CD4-positive, alpha-beta memory T cell (primary cell): ENCODE data around the gene KCNA2. TPM values are rescaled to one million over a fixed set of nuclear protein-coding genes. Genes with fewer than 3 reads are reported as not detected.

Experiments used
- CTCF ChIA-PET: fragments of 350-600 bp; sonication (Branson Sonifier 250); formaldehyde crosslinking; loops from one replicate; lab custom pipeline; 2021; ENCODE audit warnings: inconsistent platforms; ENCODE audit not compliant: partially characterized antibody; lab: Charles Lee
- POLR2A ChIA-PET: fragments of 350-600 bp; sonication (Branson Sonifier 250); formaldehyde crosslinking; loops from one replicate; lab custom pipeline; 2021; ENCODE audit not compliant: partially characterized antibody; lab: Charles Lee
- DNase-seq, 5 donors: peaks; one replicate each; pipeline versions ENCODE4 v3.0.0 to v3.0.0-alpha.2; 2020 to 2022; ENCODE audit warnings: mixed read lengths in 1 of 5
- H3K27ac ChIP-seq: one replicate; pipeline ENCODE4 v1.7.0; 2013; ENCODE audit warnings: low read depth, low read length
- H3K27me3 ChIP-seq: 2 replicates; pipeline ENCODE4 v1.7.0; 2013; ENCODE audit warnings: mild to moderate bottlenecking, low read length, moderate library complexity; ENCODE audit not compliant: insufficient read depth
- H3K36me3 ChIP-seq: 2 replicates; pipeline ENCODE4 v1.7.0; 2013; ENCODE audit warnings: mild to moderate bottlenecking, low read length, moderate library complexity; ENCODE audit not compliant: insufficient read depth
- H3K4me1 ChIP-seq: 2 replicates; pipeline ENCODE4 v1.7.0; 2013; ENCODE audit warnings: mild to moderate bottlenecking, low read length, moderate library complexity; ENCODE audit not compliant: insufficient read depth
- H3K4me3 ChIP-seq, 2 donors: one replicate each; pipeline ENCODE4 v1.7.0; 2013; ENCODE audit warnings: low read length in 2 of 2, mild to moderate bottlenecking in 1 of 2
- H3K9me3 ChIP-seq, 2 donors: one replicate each; pipeline ENCODE4 v1.7.0; 2013; ENCODE audit warnings: low read length in 2 of 2, control low read depth in 1 of 2; ENCODE audit not compliant: control insufficient read depth in 1 of 2
- H3K27ac Mint-ChIP-seq, 7 donors: one replicate each; pipeline ENCODE4 v1.8.0; 2020 to 2021; ENCODE audit warnings: mixed read lengths in 7 of 7, mild to moderate bottlenecking in 6 of 7, inconsistent platforms in 3 of 7, moderate library complexity in 3 of 7
- H3K27me3 Mint-ChIP-seq, 2 donors: one replicate each; pipeline ENCODE4 v1.8.0; 2020 to 2021; ENCODE audit warnings: mixed read lengths in 2 of 2
- H3K36me3 Mint-ChIP-seq, 2 donors: one replicate each; pipeline ENCODE4 v1.8.0; 2020 to 2021; ENCODE audit warnings: mixed read lengths in 2 of 2, inconsistent platforms in 1 of 2, mild to moderate bottlenecking in 1 of 2
- H3K4me1 Mint-ChIP-seq, 4 donors: one replicate each; pipeline ENCODE4 v1.8.0; 2020 to 2021; ENCODE audit warnings: mixed read lengths in 4 of 4, mild to moderate bottlenecking in 1 of 4
- H3K4me3 Mint-ChIP-seq, 8 donors: one replicate each; pipeline ENCODE4 v1.8.0; 2020 to 2021; ENCODE audit warnings: mixed read lengths in 8 of 8, mild to moderate bottlenecking in 7 of 8, moderate library complexity in 6 of 8, inconsistent platforms in 3 of 8
- H3K9me3 Mint-ChIP-seq, 8 donors: one replicate each; pipeline ENCODE4 v1.8.0; 2020 to 2021; ENCODE audit warnings: mixed read lengths in 8 of 8, mild to moderate bottlenecking in 5 of 8, inconsistent platforms in 3 of 8, moderate library complexity in 1 of 8
- intact Hi-C: fragments of 100-400 bp; cut with micrococcal nuclease; formaldehyde crosslinking; loops from one replicate; pipeline ENCODE4 v1.15.1; 2023
- polyA plus RNA-seq, 2 donors: library from polyadenylated mRNA; unstranded; fragments of 300-500 nt; fragmentation: Illumina TruSeq; gene quantifications; one replicate each; pipeline ENCODE4 v1.2.3, GENCODE V29; 2021
- total RNA-seq, 2 experiments: library from RNA; stranded (reverse); gene quantifications; one replicate each; pipeline ENCODE4 v1.2.3, GENCODE V29; 2021

Gene KCNA2
- total and polyA plus RNA-seq, 4 experiments from 2014 or later, result 0.26 to 2.2 (median 1.1) TPM

DNA sequence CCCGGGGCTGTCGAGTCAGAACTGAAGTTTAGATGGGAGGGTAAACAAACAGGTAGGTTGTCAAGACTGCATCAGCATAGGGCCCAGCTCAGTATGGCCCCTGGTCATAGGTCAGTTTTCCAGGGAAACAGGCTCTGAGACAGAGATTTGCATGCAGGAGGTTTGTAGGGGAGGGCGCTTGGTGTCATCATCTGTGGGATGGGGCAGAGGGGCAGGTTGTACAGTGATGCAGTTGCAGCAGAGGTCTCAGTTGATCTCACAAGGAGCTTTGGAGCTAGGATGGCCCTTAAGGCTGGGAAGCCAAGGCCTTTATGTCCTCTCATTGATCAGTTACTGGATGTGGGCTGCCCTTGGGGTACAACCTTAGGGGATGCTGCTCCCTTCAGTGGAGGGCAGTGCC is 48.7 kb downstream of the KCNA2 start:
- H3K27me3 ChIP-seq, result peaks cover 18% of the 10 kb centered on the region
- intact Hi-C loops, result no loop called here
- no peak overlapping the region for H3K4me3 Mint-ChIP-seq
- ChIA-PET CTCF (interaction anchor here (0.8 to 6.9 kb wide), 6 partner anchors 8 to 226 kb away, joined by 3 to 91 read pairs (median 20); no protein-coding TSS in a partner anchor), POLR2A (no interaction called here)
- H3K4me1 ChIP-seq, result peaks cover 3% of the 10 kb centered on the region
- no peaks in the 10 kb centered on the region for H3K36me3 Mint-ChIP-seq
- H3K4me3 ChIP-seq, result no peak overlapping the region
- peaks cover 2 to 9% (median 4%) of the 10 kb centered on the region in 4 donors for H3K4me1 Mint-ChIP-seq
- H3K36me3 ChIP-seq, result no peaks in the 10 kb centered on the region
- H3K27me3 Mint-ChIP-seq, result peaks cover 24 to 39% of the 10 kb centered on the region in 2 donors
- H3K27ac ChIP-seq, result no peak overlapping the region
- DNase-seq, result no peak
- H3K27ac Mint-ChIP-seq, result no peak overlapping the region
- H3K9me3 Mint-ChIP-seq, result no peaks in the 10 kb centered on the region
- H3K9me3 ChIP-seq, result no peaks in the 10 kb centered on the region

DNA sequence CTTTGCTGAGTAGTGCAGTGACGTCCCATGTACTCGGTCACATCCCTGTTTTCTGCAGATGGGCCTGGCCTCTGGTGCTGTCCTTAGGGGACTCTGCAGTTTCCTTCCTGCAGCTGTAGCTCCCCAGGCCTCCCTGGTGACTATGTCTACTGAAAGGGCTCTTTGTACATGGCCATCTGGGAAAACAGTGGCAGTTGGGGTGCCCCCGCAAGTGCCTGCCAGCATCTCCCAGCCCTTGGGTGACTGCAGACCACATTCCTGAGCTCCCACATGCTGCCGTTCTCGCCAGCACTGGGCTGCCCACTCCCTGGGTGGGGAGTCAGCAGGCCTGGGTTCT is 49.7 kb downstream of the KCNA2 start:
- H3K36me3 Mint-ChIP-seq, result no peaks in the 10 kb centered on the region
- Histone ChIP-seq H3K27ac (no peak overlapping the region), H3K36me3 (no peaks in the 10 kb centered on the region), H3K27me3 (peaks cover 18% of the 10 kb centered on the region), H3K4me1 (peaks cover 3% of the 10 kb centered on the region), H3K9me3 (no peaks in the 10 kb centered on the region), H3K4me3 (no peak overlapping the region)
- no peak overlapping the region for H3K4me3 Mint-ChIP-seq
- ChIA-PET POLR2A (no interaction called here), CTCF (interaction anchor here (1.1 to 6.9 kb wide), 14 partner anchors 12 to 227 kb away, joined by 3 to 91 read pairs (median 4); partner anchors contain the start of gene KCNA2)
- H3K9me3 Mint-ChIP-seq, result no peaks in the 10 kb centered on the region
- intact Hi-C loops, result no loop called here
- no peak overlapping the region for H3K27ac Mint-ChIP-seq
- H3K4me1 Mint-ChIP-seq, result peaks cover 2 to 9% (median 4%) of the 10 kb centered on the region in 4 donors
- peaks cover 28 to 41% of the 10 kb centered on the region in 2 donors for H3K27me3 Mint-ChIP-seq
- DNase-seq, result no peak

DNA sequence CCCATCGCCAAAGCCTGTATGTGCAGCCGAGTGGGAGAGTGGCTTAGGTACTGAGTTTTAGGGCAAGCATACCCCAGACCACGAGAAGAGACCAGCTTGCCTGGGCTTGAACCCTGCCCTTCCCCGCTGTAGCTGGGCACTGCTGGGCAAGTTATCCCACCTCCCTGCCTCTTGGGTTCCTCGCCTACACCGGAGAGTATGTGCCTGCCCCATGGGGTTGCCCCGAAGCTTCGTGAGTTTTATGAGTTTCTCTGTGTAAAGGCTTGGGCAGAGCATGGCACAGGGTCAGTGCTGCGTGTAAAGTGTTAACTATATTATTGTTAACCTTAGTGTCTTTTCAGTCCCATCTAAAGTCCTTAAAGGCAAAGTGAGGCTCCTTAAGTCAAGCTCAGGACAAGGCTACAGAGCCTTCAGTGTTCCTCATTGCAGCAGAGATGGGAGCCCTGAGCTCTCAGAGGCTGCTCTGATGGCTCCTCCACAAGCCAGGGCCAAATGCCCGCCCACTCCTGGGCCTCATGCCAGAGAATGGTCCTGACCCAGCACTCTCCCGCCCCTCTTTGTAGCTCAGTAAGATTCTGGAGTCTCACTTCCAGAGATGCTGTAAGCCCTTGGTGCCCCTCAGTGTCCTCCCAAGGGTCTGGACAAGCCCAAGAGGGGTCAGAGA is 50.2 kb downstream of the KCNA2 start:
- Mint-ChIP-seq H3K27ac (no peak overlapping the region), H3K4me3 (peak overlapping the region in 4 of 8 donors; percentile 3 to 50 (median 29)), H3K4me1 (peaks cover 2 to 9% (median 4%) of the 10 kb centered on the region in 4 donors), H3K36me3 (no peaks in the 10 kb centered on the region), H3K27me3 (peaks cover 30 to 43% of the 10 kb centered on the region in 2 donors), H3K9me3 (no peaks in the 10 kb centered on the region)
- Histone ChIP-seq H3K9me3 (no peaks in the 10 kb centered on the region), H3K4me3 (no peak overlapping the region), H3K36me3 (no peaks in the 10 kb centered on the region), H3K27me3 (peaks cover 18% of the 10 kb centered on the region), H3K4me1 (peaks cover 3% of the 10 kb centered on the region), H3K27ac (no peak overlapping the region)
- CTCF ChIA-PET, result interaction anchor here (0.6 to 6.9 kb wide), 27 partner anchors 13 to 437 kb away, joined by 3 to 91 read pairs (median 4); partner anchors contain the start of gene KCNA2
- no peak for DNase-seq
- POLR2A ChIA-PET, result interaction anchor here (1.0 kb wide), 1 partner anchor 9 kb away, joined by 3 read pairs; no protein-coding TSS in a partner anchor
- intact Hi-C loops, result loop anchor here (1.0 kb wide), 4 partner anchors 32 to 227 kb away; no protein-coding TSS in a partner anchor

DNA sequence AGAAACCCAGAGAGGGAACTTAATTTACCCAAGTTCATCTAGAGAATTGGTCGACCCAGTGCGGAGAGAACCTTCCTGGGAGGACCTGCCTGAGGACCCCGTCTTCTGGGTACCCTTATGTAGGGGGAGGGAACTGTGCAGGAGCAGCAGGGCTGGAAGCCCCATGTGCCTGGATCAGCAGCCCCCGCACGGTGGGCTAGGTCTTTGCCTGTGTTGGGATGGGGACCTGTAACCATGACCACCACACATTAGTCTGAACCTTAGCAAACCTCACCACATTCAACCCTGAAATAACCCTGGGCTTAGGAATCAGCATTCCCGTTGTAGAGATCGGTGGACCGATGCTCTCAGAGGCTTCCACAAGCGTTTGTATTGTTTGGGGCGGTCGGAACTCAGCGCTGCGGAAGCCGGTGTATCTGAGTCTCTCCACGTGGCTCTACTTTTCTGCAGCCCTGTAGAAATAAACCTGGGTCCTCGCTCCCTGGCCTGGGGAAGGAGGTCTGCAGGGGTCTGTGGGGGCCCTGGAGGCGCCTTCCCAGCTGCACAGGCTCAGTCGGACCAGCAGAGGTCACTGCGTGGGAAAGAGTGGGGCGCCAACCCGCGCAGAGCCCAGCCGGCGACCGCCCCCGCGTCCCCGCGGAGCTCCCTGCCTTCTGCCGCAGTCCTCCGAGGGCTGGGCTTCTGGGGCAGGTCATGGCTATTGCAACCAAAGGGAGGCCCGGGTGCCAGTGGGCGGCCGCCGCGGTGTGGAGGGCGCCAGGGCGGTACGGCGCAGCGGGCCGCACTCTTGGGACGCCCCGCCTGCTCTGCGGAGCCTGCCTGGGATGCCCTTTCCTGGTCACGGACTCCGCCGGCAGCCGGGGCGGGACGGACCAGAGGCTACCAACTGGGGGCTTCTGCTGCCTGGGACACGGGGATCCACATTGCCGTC is 51.0 kb downstream of the KCNA2 start:
- no peak overlapping the region for H3K4me3 ChIP-seq
- Mint-ChIP-seq H3K36me3 (no peaks in the 10 kb centered on the region), H3K27ac (no peak overlapping the region), H3K27me3 (peaks cover 30 to 43% of the 10 kb centered on the region in 2 donors), H3K4me3 (peak overlapping the region in 6 of 8 donors; percentile 29 to 68 (median 50)), H3K4me1 (peaks cover 2 to 9% (median 4%) of the 10 kb centered on the region in 4 donors), H3K9me3 (no peaks in the 10 kb centered on the region)
- peak in 4 of 5 donors; percentile 43 to 56 (median 51) for DNase-seq
- intact Hi-C loops, result loop anchor here (1.0 kb wide), 4 partner anchors 31 to 228 kb away; no protein-coding TSS in a partner anchor
- no peaks in the 10 kb centered on the region for H3K36me3 ChIP-seq
- H3K9me3 ChIP-seq, result no peaks in the 10 kb centered on the region
- H3K27ac ChIP-seq, result no peak overlapping the region
- POLR2A ChIA-PET, result interaction anchor here (1.0 kb wide), 1 partner anchor 10 kb away, joined by 3 read pairs; no protein-coding TSS in a partner anchor
- CTCF ChIA-PET, result interaction anchor here (0.6 to 6.9 kb wide), 30 partner anchors 13 to 452 kb away, joined by 3 to 91 read pairs (median 4); partner anchors contain the start of gene KCNA2
- H3K4me1 ChIP-seq, result peaks cover 3% of the 10 kb centered on the region
- peaks cover 18% of the 10 kb centered on the region for H3K27me3 ChIP-seq

DNA sequence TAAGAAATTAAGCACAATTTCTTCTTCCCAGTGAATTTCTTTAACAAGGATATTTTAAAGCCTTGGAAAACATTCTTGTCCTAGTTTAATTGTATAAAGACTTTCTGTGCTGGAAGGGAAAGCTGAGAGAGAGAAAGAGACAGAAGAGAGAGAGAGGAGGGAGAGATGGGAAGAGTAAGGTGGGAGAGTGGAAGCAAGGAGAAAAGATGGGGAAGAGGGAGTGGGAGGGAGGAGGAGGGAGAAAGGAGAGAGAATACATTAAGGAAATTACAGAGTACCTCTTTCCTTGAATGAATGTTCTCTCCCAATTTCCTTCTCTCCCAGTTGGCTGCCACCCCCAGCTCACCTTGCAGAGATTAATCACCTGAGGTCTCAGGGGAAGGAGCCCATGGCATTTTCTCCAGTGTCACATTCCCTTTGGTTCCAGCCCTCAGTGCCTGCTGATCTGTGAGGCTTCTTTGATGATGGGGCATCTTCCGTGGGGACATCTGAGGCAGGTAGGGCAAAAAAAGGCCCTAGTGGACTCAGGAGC is 54.8 kb downstream of the KCNA2 start:
- Histone ChIP-seq H3K4me1 (peaks cover 3% of the 10 kb centered on the region), H3K9me3 (no peaks in the 10 kb centered on the region), H3K4me3 (no peak overlapping the region), H3K27ac (no peak overlapping the region), H3K36me3 (no peaks in the 10 kb centered on the region), H3K27me3 (peaks cover 18% of the 10 kb centered on the region)
- peaks cover 2 to 9% (median 4%) of the 10 kb centered on the region in 4 donors for H3K4me1 Mint-ChIP-seq
- intact Hi-C loops, result no loop called here
- no peak for DNase-seq
- H3K9me3 Mint-ChIP-seq, result no peaks in the 10 kb centered on the region
- H3K4me3 Mint-ChIP-seq, result no peak overlapping the region
- CTCF ChIA-PET, result interaction anchor here (0.8 kb wide), 2 partner anchors 214 to 224 kb away, joined by 3 read pairs; no protein-coding TSS in a partner anchor
- H3K27ac Mint-ChIP-seq, result no peak overlapping the region
- POLR2A ChIA-PET, result no interaction called here
- no peaks in the 10 kb centered on the region for H3K36me3 Mint-ChIP-seq
- H3K27me3 Mint-ChIP-seq, result peaks cover 24 to 29% of the 10 kb centered on the region in 2 donors

DNA sequence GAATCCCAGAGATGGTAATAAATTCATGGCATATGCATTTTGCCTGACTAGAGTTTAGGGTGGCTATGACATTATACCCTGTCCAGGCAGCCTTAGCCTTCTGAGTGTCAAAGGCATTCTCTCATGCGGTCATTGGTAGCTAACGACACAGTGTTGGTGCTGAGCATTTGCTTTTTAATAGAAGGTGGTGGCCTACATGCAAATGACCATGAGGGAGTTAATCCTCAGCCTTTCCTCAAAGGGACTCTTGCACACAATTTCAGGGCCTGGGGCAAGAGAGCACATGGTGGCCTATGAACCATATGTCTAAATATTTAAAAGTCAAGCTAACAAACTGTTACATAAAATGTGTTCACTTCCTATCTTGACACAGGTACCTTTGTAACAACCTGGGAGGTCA is 56.3 kb downstream of the KCNA2 start:
- Mint-ChIP-seq H3K27ac (no peak overlapping the region), H3K4me1 (peaks cover 0 to 5% (median under 1%) of the 10 kb centered on the region in 4 donors), H3K4me3 (no peak overlapping the region), H3K27me3 (peaks cover 23 to 28% of the 10 kb centered on the region in 2 donors), H3K9me3 (no peaks in the 10 kb centered on the region), H3K36me3 (no peaks in the 10 kb centered on the region)
- DNase-seq, result no peak
- ChIA-PET POLR2A (no interaction called here), CTCF (interaction anchor here (1.2 to 1.4 kb wide), 2 partner anchors 8 to 216 kb away, joined by 3 read pairs; no protein-coding TSS in a partner anchor)
- Histone ChIP-seq H3K4me3 (no peak overlapping the region), H3K27me3 (peaks cover 8% of the 10 kb centered on the region), H3K27ac (no peak overlapping the region), H3K36me3 (no peaks in the 10 kb centered on the region), H3K9me3 (no peaks in the 10 kb centered on the region), H3K4me1 (no peaks in the 10 kb centered on the region)
- intact Hi-C loops, result no loop called here
